CD14-positive monocyte (primary cell): ENCODE measurements around the gene BPNT1. TPM values are rescaled to one million over a fixed set of nuclear protein-coding genes. Genes with fewer than 3 reads are reported as not detected.
A peak's percentile ranks its signal among the peaks of the same experiment; 100 is the strongest.

Experiments
- DNase-seq, 3 donors: peaks; one replicate each; pipeline ENCODE4 v3.0.0-alpha.2; 2011 to 2022
- H2AFZ ChIP-seq: 2 replicates; pipeline ENCODE4 v1.6.0; 2012; ENCODE audit warnings: mild to moderate bottlenecking, low read depth, low read length, inconsistent platforms; ENCODE audit not compliant: insufficient read depth, poor library complexity, severe bottlenecking
- H3K27ac ChIP-seq, 2 donors: 1 replicate in 1 of 2; 2 replicates in 1 of 2; pipeline ENCODE4 v1.5.1; 2012 to 2013; ENCODE audit warnings: low read length in 2 of 2, control low read depth in 1 of 2, inconsistent platforms in 1 of 2, low read depth in 1 of 2, mild to moderate bottlenecking in 1 of 2
- H3K27me3 ChIP-seq, 2 donors: one replicate each; pipeline versions ENCODE4 v1.6.0 to v1.6.1; 2011 to 2013; ENCODE audit warnings: low read length in 2 of 2; ENCODE audit not compliant: control insufficient read depth in 2 of 2, insufficient read depth in 2 of 2
- H3K36me3 ChIP-seq, 2 donors: replicated peaks in 1 of 2; 1 replicate in 1 of 2; 2 replicates in 1 of 2; pipeline versions ENCODE4 v1.5.1 to v1.6.1; 2012 to 2013; ENCODE audit warnings: low read length in 2 of 2, control low read depth in 1 of 2, inconsistent platforms in 1 of 2, mild to moderate bottlenecking in 1 of 2; ENCODE audit not compliant: insufficient read depth in 2 of 2, control insufficient read depth in 1 of 2
- H3K4me1 ChIP-seq, 2 donors: 1 replicate in 1 of 2; 2 replicates in 1 of 2; pipeline versions ENCODE4 v1.5.1 to v1.6.1; 2012 to 2013; ENCODE audit warnings: low read length in 2 of 2, control low read depth in 1 of 2, inconsistent platforms in 1 of 2, mild to moderate bottlenecking in 1 of 2, moderate library complexity in 1 of 2; ENCODE audit not compliant: insufficient read depth in 2 of 2, control insufficient read depth in 1 of 2
- H3K4me2 ChIP-seq: replicated peaks from 2 replicates; pipeline ENCODE3; 2012; ENCODE audit warnings: low read length, moderate library complexity, mild to moderate bottlenecking; ENCODE audit not compliant: poor library complexity, severe bottlenecking; ENCODE audit errors: extremely low read depth
- H3K4me3 ChIP-seq, 3 experiments: fragments of 200-600 bp in 1 of 3; sonication (generic) in 1 of 3; replicated peaks in 1 of 3; 1 replicate in 2 of 3; 2 replicates in 1 of 3; pipeline ENCODE4 v1.5.1; 2011 to 2013; ENCODE audit warnings: low read length in 3 of 3, mild to moderate bottlenecking in 3 of 3, control low read depth in 2 of 3, low read depth in 2 of 3, inconsistent platforms in 1 of 3, moderate library complexity in 1 of 3
- H3K79me2 ChIP-seq: 2 replicates; pipeline ENCODE4 v1.6.0; 2012; ENCODE audit warnings: mild to moderate bottlenecking, control low read depth, inconsistent platforms, low read length, moderate library complexity; ENCODE audit not compliant: insufficient read depth
- H3K9ac ChIP-seq: 2 replicates; pipeline ENCODE4 v1.6.0; 2017; ENCODE audit warnings: low read length, mild to moderate bottlenecking; ENCODE audit not compliant: insufficient read depth, poor library complexity, severe bottlenecking
- H3K9me3 ChIP-seq, 2 donors: replicated peaks in 1 of 2; 1 replicate in 1 of 2; 2 replicates in 1 of 2; pipeline versions ENCODE4 v1.5.1 to v1.6.1; 2012 to 2013; ENCODE audit warnings: low read length in 2 of 2, control low read depth in 1 of 2; ENCODE audit not compliant: control insufficient read depth in 1 of 2, insufficient read depth in 1 of 2
- H4K20me1 ChIP-seq: 2 replicates; pipeline ENCODE4 v1.6.0; 2012; ENCODE audit warnings: mild to moderate bottlenecking, low read length, control low read depth, moderate library complexity; ENCODE audit not compliant: insufficient read depth
- H3K27ac Mint-ChIP-seq, 7 donors: one replicate each; pipeline ENCODE4 v1.8.0; 2020; ENCODE audit warnings: mild to moderate bottlenecking in 7 of 7, mixed read lengths in 7 of 7, moderate library complexity in 6 of 7, inconsistent platforms in 2 of 7
- H3K27me3 Mint-ChIP-seq, 3 donors: one replicate each; pipeline ENCODE4 v1.8.0; 2021 to 2022; ENCODE audit warnings: low read depth in 3 of 3, mild to moderate bottlenecking in 3 of 3, mixed read lengths in 3 of 3, moderate library complexity in 3 of 3, inconsistent platforms in 1 of 3
- H3K36me3 Mint-ChIP-seq, 2 donors: one replicate each; pipeline ENCODE4 v1.8.0; 2020; ENCODE audit warnings: mixed read lengths in 2 of 2, inconsistent platforms in 1 of 2, mild to moderate bottlenecking in 1 of 2
- H3K4me1 Mint-ChIP-seq: one replicate; pipeline ENCODE4 v1.8.0; 2020; ENCODE audit warnings: mild to moderate bottlenecking, mixed read lengths
- H3K4me3 Mint-ChIP-seq, 2 donors: one replicate each; pipeline ENCODE4 v1.8.0; 2020; ENCODE audit warnings: mild to moderate bottlenecking in 2 of 2, mixed read lengths in 2 of 2, moderate library complexity in 1 of 2
- H3K9me3 Mint-ChIP-seq, 7 donors: one replicate each; pipeline ENCODE4 v1.8.0; 2020 to 2022; ENCODE audit warnings: mixed read lengths in 7 of 7, mild to moderate bottlenecking in 6 of 7, moderate library complexity in 6 of 7, inconsistent platforms in 2 of 7
- WGBS: methylation state at CpG from one replicate; pipeline ENCODE4 v1.1.5; 2013; ENCODE audit warnings: missing lambda C conversion rate; ENCODE audit not compliant: insufficient coverage; 5-methylcytosine and 5-hydroxymethylcytosine counted together
- intact Hi-C, 2 donors: fragments of 100-400 bp; cut with micrococcal nuclease; formaldehyde crosslinking; loops; one replicate each; pipeline versions ENCODE4 v1.15.0 to v1.15.1; 2023
- polyA plus RNA-seq, 3 donors: library from polyadenylated mRNA; depleted of rRNA in 1 of 3; unstranded in 2 of 3; stranded (reverse) in 1 of 3; fragments of 300-500 nt in 2 of 3; fragments of >200 nt in 1 of 3; fragmentation: Illumina TruSeq in 2 of 3; gene quantifications; 1 replicate in 2 of 3; 2 replicates in 1 of 3; pipeline ENCODE4 v1.2.3, GENCODE V29; 2012 to 2021
- TF ChIP-seq, protein P1 (sequence below): fragments of 200-600 bp; IDR thresholded peaks from one replicate; pipeline ENCODE4 v1.8.0; 2022; ENCODE audit warnings: antibody characterized with exemption, mild to moderate bottlenecking

The BPNT1 gene
- polyA plus RNA-seq, 3 donors: 5.8 to 10.1 (median 9.8) TPM

DNA sequence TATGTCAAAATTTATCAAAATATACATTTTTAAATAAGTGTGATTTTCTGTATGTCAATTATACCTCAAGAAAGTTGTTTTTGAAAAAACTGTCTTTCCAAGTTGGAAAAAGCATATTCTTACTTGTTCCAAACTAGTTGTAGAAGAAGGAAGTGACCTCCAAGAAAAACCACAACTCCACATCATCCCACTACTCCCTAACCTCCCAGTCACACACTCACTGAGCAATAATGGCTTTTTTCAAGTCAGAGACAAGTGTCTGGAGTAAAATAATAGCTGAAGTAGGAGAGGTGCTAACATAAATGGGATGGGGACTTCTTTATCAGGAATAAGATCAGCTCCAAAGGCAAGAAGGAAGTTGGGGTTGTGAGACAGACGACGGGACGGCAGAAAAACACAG, 56.7 kb downstream of the BPNT1 start:
- no CpG with 5 or more reads among the region's 3 CpGs for WGBS
- Histone ChIP-seq H3K4me2 (no peak overlapping the region), H3K9me3 (no peaks in the 10 kb centered on the region), H2AFZ (no peak overlapping the region), H3K27ac (no peak overlapping the region), H3K27me3 (no peaks in the 10 kb centered on the region), H3K9ac (no peak overlapping the region), H3K4me3 (no peak overlapping the region), H3K36me3 (peaks cover 59 to 86% of the 10 kb centered on the region in 2 donors), H4K20me1 (peaks cover 5% of the 10 kb centered on the region), H3K79me2 (peaks cover 21% of the 10 kb centered on the region), H3K4me1 (no peaks in the 10 kb centered on the region)
- TF ChIP-seq, protein P1, sequence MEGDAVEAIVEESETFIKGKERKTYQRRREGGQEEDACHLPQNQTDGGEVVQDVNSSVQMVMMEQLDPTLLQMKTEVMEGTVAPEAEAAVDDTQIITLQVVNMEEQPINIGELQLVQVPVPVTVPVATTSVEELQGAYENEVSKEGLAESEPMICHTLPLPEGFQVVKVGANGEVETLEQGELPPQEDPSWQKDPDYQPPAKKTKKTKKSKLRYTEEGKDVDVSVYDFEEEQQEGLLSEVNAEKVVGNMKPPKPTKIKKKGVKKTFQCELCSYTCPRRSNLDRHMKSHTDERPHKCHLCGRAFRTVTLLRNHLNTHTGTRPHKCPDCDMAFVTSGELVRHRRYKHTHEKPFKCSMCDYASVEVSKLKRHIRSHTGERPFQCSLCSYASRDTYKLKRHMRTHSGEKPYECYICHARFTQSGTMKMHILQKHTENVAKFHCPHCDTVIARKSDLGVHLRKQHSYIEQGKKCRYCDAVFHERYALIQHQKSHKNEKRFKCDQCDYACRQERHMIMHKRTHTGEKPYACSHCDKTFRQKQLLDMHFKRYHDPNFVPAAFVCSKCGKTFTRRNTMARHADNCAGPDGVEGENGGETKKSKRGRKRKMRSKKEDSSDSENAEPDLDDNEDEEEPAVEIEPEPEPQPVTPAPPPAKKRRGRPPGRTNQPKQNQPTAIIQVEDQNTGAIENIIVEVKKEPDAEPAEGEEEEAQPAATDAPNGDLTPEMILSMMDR: no peak
- peak overlapping the region in 2 of 7 donors; percentile 17 to 40 for H3K27ac Mint-ChIP-seq
- intact Hi-C loops: no loop called here
- peaks cover 58 to 81% of the 10 kb centered on the region in 2 donors for H3K36me3 Mint-ChIP-seq
- H3K27me3 Mint-ChIP-seq: peaks cover 0 to 1% (median 0%) of the 10 kb centered on the region in 3 donors
- H3K4me3 Mint-ChIP-seq: no peak overlapping the region
- H3K9me3 Mint-ChIP-seq: no peaks in the 10 kb centered on the region
- H3K4me1 Mint-ChIP-seq: peaks cover 6% of the 10 kb centered on the region
- no peak for DNase-seq

DNA sequence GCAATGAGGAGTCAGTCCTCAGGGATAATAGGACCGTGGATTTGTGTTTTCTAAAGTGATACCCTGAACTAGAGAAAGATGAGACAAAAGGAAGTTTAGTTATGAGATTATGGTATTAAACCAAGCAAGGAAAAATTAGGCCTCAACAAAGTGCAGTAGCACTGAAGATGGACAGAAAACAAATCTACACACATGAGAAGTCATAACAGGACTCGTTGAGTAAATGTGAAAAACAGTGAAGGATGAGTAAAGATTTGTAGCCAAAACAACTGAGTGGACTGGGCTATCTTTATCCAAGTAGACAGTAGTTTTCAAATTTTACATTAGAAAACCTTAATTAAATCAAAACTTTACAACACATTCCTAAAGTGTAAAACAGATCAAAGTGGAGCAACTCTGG, 58.3 kb downstream of the BPNT1 start:
- intact Hi-C loops: no loop called here
- Histone ChIP-seq H2AFZ (no peak overlapping the region), H3K4me3 (no peak overlapping the region), H3K36me3 (peaks cover 62 to 83% of the 10 kb centered on the region in 2 donors), H3K9me3 (no peaks in the 10 kb centered on the region), H3K27me3 (no peaks in the 10 kb centered on the region), H3K9ac (no peak overlapping the region), H3K79me2 (peaks cover 7% of the 10 kb centered on the region), H3K4me1 (no peaks in the 10 kb centered on the region), H3K4me2 (no peak overlapping the region), H3K27ac (no peak overlapping the region), H4K20me1 (peaks cover 5% of the 10 kb centered on the region)
- H3K27me3 Mint-ChIP-seq: peaks cover 0 to 1% (median 0%) of the 10 kb centered on the region in 3 donors
- H3K4me3 Mint-ChIP-seq: no peak overlapping the region
- no peaks in the 10 kb centered on the region for H3K9me3 Mint-ChIP-seq
- H3K36me3 Mint-ChIP-seq: peaks cover 63 to 84% of the 10 kb centered on the region in 2 donors
- DNase-seq: no peak
- H3K4me1 Mint-ChIP-seq: peaks cover under 1% of the 10 kb centered on the region
- TF ChIP-seq, protein P1: no peak
- no CpG with 5 or more reads among the region's 2 CpGs for WGBS
- peak overlapping the region in 1 of 7 donors; percentile 14 for H3K27ac Mint-ChIP-seq
